Measurements from ENCODE around the gene RPRML. TPM values are rescaled to one million over a fixed set of nuclear protein-coding genes. Genes with fewer than 3 reads are reported as not detected.

The RPRML gene
- total and polyA plus RNA-seq, 7 donors: 0.03 to 0.43 (median 0.30) TPM; not detected in 2

GRCh38 chr17:46928467-46929261 is 50.4 kb downstream of the RPRML start:
- ATAC-seq: no peak
- Histone ChIP-seq H3K4me1 (peaks cover 44% of the 10 kb centered on the region), H3K9me3 (no peaks in the 10 kb centered on the region), H3K4me3 (no peak overlapping the region), H3K27ac (no peak overlapping the region), H3K27me3 (ENCODE audit: insufficient read depth in 3 of 3, low read length in 2 of 3) (no peaks in the 10 kb centered on the region), H3K36me3 (ENCODE audit: insufficient read depth in 1 of 2, low read depth in 1 of 2) (peaks cover 8 to 48% of the 10 kb centered on the region in 2 donors)
- intact Hi-C loops (cut with DNase I): no loop called here
- no peak for DNase-seq
- 76 to 82% (median 78%) methylated on average over 10 of the region's 10 CpGs for WGBS, 3 donors
- no peak for TF ChIP-seq CTCF (IDR thresholded peaks at IDR 0.05)

Other genes starting within 250 kb of the RPRML start
- gene WNT3, start 160.6 kb downstream of the RPRML start, total RNA-seq: under 1 TPM in 3 of 4 donors, not detected in 1; 0.08 to 0.36 (median 0.17) TPM
- gene WNT3, start 160.6 kb downstream of the RPRML start, polyA plus RNA-seq: under 1 TPM in 2 of 3 donors, not detected in 1; 0.06 to 0.10 TPM
- under 1 TPM in 2 of 4 donors, not detected in 2; 0.19 to 0.32 TPM for gene WNT9B, start 127.7 kb downstream of the RPRML start, total RNA-seq
- gene WNT9B, start 127.7 kb downstream of the RPRML start, polyA plus RNA-seq: under 1 TPM in 2 of 3 donors, not detected in 1; 0.05 to 0.06 TPM
- gene GOSR2, start 56.1 kb downstream of the RPRML start, total RNA-seq: 10 to 100 TPM; 26.4 to 54.5 (median 39.2) TPM
- 10 to 100 TPM; 40.8 to 56.9 (median 49.6) TPM for gene GOSR2, start 56.1 kb downstream of the RPRML start, polyA plus RNA-seq
- 10 to 100 TPM; 72.5 to 78.4 (median 74.9) TPM for gene CDC27, start 210.0 kb upstream of the RPRML start, total RNA-seq
- 10 to 100 TPM; 25.5 to 89.2 (median 37.9) TPM for gene CDC27, start 210.0 kb upstream of the RPRML start, polyA plus RNA-seq
- 1 to 10 TPM in 3 of 4 donors, under 1 TPM in 1; 0.89 to 6.7 (median 2.4) TPM for gene MYL4, start 230.1 kb upstream of the RPRML start, total RNA-seq
- gene MYL4, start 230.1 kb upstream of the RPRML start, polyA plus RNA-seq: 1 to 10 TPM in 2 of 3 donors, under 1 TPM in 1; 0.52 to 4.5 (median 1.3) TPM